ENCODE data around the gene ELOVL6.
A peak's percentile ranks its signal among the peaks of the same experiment; 100 is the strongest.

ELOVL6 gene

GRCh38 chr4:110014233-110014632, 184.2 kb downstream of the ELOVL6 start:
- no peak for FAIRE-seq

GRCh38 chr4:110012917-110013316, 185.5 kb downstream of the ELOVL6 start:
- no peak for FAIRE-seq

GRCh38 chr4:110010797-110011196, 187.6 kb downstream of the ELOVL6 start:
- FAIRE-seq, result no peak

- no peak for FAIRE-seq
These were observed 188.9 kb downstream of the ELOVL6 start for GRCh38 chr4:110009550-110009949.

GRCh38 chr4:110008540-110008939, 189.9 kb downstream of the ELOVL6 start:
- no peak for FAIRE-seq

DNA sequence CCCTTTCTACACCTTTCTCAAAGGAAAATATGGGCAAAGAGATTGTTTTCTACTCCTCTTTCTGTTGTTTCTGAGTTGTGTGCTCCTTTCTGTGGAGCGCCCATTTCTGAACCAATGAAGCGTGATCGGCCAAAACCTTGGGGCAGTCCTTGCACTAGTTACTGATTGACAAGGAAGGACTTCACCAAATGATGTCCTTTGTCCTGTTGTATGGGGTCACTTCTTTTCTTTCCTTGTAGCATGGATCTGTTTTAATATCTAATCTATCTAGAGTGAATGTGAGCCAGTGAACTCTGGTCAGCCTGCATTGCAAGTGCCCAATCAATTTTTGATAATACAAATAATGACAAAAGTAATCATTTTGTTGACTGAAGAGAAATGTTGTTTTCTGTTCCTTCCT, 191.2 kb downstream of the ELOVL6 start:
- FAIRE-seq, result no peak

- FAIRE-seq, result peak; percentile 73
These were observed 192.9 kb downstream of the ELOVL6 start for GRCh38 chr4:110005461-110006056.

- FAIRE-seq, result no peak
These were observed 193.9 kb downstream of the ELOVL6 start for GRCh38 chr4:110004556-110004955.

- no peak for FAIRE-seq
These were observed 194.8 kb downstream of the ELOVL6 start for GRCh38 chr4:110003401-110004187.

- FAIRE-seq, result no peak
These were observed 196.1 kb downstream of the ELOVL6 start for GRCh38 chr4:110002326-110002725.

GRCh38 chr4:109999585-109999912, 198.9 kb downstream of the ELOVL6 start:
- FAIRE-seq, result no peak

DNA sequence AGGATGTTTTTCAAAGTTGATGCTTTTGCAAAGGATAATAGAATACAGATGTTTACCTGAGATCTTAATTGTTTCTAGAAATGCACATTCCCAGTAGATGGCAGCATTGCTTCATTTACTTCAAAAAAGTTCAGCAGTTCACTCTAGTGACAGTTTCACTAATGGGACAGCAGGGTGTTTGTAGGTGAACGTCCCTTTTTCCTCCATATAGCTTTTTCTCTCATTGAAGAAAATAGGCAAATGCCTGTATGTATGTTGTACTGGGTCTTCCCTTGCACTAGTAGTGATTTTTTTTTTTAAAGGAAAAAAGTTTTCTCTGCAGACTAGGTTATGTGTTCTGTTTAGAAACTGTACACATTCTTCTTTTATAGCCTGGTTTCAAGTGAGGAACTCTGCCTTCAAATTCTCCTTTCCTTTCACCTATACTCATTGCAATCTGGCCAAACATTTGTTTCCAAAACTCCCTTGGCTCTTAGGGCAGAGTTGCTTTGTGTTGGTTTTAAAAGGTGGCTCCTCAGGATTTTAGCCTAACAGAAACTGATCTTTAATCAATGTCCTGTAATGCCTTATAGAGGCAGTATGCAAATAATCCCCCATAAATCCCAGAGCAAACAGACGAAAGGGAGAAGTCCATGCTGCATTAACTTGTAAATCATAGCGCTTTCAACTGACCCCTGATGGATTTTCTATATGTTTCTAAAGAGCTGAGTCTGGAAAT, 199.4 kb downstream of the ELOVL6 start:
- peak; percentile 24 for FAIRE-seq

GRCh38 chr4:109996526-109996925, 201.9 kb downstream of the ELOVL6 start:
- no peak for FAIRE-seq

Measured in colon (tissue), 2 donors.